ENCODE results near the gene SLC38A5.

- TF ChIP-seq POLR2A (IDR thresholded peaks at IDR 0.05; ENCODE audit: low read depth, low read length) = no peak
- TF ChIP-seq EZH2 (IDR thresholded peaks at IDR 0.05; ENCODE audit: borderline replicate concordance, low read depth, low read length, severe bottlenecking) = no peak
- no peak for TF ChIP-seq CTCF (IDR thresholded peaks at IDR 0.05; ENCODE audit: extremely low read depth in 1 of 2, insufficient read depth in 1 of 2, low read depth in 1 of 2, low read length in 2 of 2)
- TF ChIP-seq MYC (IDR thresholded peaks at IDR 0.05; ENCODE audit: low read depth, low read length) = no peak
- TF ChIP-seq POLR2AphosphoS5 (IDR thresholded peaks at IDR 0.05; ENCODE audit: insufficient read depth, low read depth, low read length) = no peak
- no peak for TF ChIP-seq MAX (IDR thresholded peaks at IDR 0.05; ENCODE audit: insufficient read depth, insufficient read length)
- TF ChIP-seq JUN (IDR thresholded peaks at IDR 0.05; ENCODE audit: borderline replicate concordance, insufficient read depth, insufficient read length, low read depth) = peak; percentile 67
- TF ChIP-seq FOS (IDR thresholded peaks at IDR 0.05; ENCODE audit: borderline replicate concordance, insufficient read depth, low read length) = peak; percentile 82
These were observed 28.3 kb upstream of the SLC38A5 start for GRCh38 chrX:48498374-48498809.
